Kidney epithelial cell (primary cell): ENCODE data around the gene PIGT. TPM values are rescaled to one million over a fixed set of nuclear protein-coding genes. Genes with fewer than 3 reads are reported as not detected.
A peak's percentile ranks its signal among the peaks of the same experiment; 100 is the strongest.

Experiments used
- DNase-seq: peaks from one replicate; pipeline ENCODE4 v3.0.0-alpha.2; 2010; ENCODE audit warnings: low read depth
- H3K27me3 ChIP-seq: 2 replicates; pipeline ENCODE4 v1.6.0; 2011; ENCODE audit warnings: low read length; ENCODE audit not compliant: control insufficient read depth, insufficient read depth
- H3K36me3 ChIP-seq: 2 replicates; pipeline ENCODE4 v1.5.1; 2011; ENCODE audit warnings: low read length; ENCODE audit not compliant: control insufficient read depth, insufficient read depth
- H3K4me3 ChIP-seq: 2 replicates; pipeline ENCODE4 v1.5.1; 2011; ENCODE audit warnings: low read depth, mild to moderate bottlenecking, control low read depth, low read length
- total RNA-seq: library from RNA; depleted of rRNA; stranded (reverse); fragments of >200 nt; gene quantifications from 2 replicates; pipeline ENCODE4 v1.2.3, GENCODE V29; 2015
- TF ChIP-seq, protein P1 (sequence below): IDR thresholded peaks from 2 replicates; pipeline ENCODE4 v1.5.1; 2011; ENCODE audit warnings: mild to moderate bottlenecking, moderate library complexity, low read length, control low read depth, inconsistent platforms; ENCODE audit not compliant: insufficient read depth, poor library complexity, severe bottlenecking

Gene PIGT
- total RNA-seq, 1 donor from 2014 or later: 69.8 TPM

GRCh38 chr20:45408646-45409213, 7.2 kb upstream of the PIGT start:
- H3K4me3 ChIP-seq: no peak overlapping the region
- TF ChIP-seq, protein P1, sequence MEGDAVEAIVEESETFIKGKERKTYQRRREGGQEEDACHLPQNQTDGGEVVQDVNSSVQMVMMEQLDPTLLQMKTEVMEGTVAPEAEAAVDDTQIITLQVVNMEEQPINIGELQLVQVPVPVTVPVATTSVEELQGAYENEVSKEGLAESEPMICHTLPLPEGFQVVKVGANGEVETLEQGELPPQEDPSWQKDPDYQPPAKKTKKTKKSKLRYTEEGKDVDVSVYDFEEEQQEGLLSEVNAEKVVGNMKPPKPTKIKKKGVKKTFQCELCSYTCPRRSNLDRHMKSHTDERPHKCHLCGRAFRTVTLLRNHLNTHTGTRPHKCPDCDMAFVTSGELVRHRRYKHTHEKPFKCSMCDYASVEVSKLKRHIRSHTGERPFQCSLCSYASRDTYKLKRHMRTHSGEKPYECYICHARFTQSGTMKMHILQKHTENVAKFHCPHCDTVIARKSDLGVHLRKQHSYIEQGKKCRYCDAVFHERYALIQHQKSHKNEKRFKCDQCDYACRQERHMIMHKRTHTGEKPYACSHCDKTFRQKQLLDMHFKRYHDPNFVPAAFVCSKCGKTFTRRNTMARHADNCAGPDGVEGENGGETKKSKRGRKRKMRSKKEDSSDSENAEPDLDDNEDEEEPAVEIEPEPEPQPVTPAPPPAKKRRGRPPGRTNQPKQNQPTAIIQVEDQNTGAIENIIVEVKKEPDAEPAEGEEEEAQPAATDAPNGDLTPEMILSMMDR: no peak

GRCh38 chr20:45409521-45410272, 6.2 kb upstream of the PIGT start:
- Histone ChIP-seq H3K36me3 (no peaks in the 10 kb centered on the region), H3K27me3 (no peaks in the 10 kb centered on the region), H3K4me3 (no peak overlapping the region)
- no peak for DNase-seq
- TF ChIP-seq, protein P1: no peak

More at GRCh38 chr20:45408646-45409213, 7.2 kb upstream of the PIGT start:
- no peak for DNase-seq
- no peaks in the 10 kb centered on the region for H3K36me3 ChIP-seq
- H3K27me3 ChIP-seq: no peaks in the 10 kb centered on the region

GRCh38 chr20:45410887-45411286, 5.1 kb upstream of the PIGT start:
- TF ChIP-seq, protein P1: no peak
- no peak overlapping the region for H3K4me3 ChIP-seq
- DNase-seq: no peak
- H3K36me3 ChIP-seq: no peaks in the 10 kb centered on the region
- H3K27me3 ChIP-seq: no peaks in the 10 kb centered on the region

- DNase-seq: no peak
- H3K4me3 ChIP-seq: no peak overlapping the region
- TF ChIP-seq, protein P1: no peak
- H3K36me3 ChIP-seq: no peaks in the 10 kb centered on the region
- H3K27me3 ChIP-seq: no peaks in the 10 kb centered on the region
Measured at GRCh38 chr20:45412653-45413052, 3.3 kb upstream of the PIGT start.

GRCh38 chr20:45413479-45413878, 2.5 kb upstream of the PIGT start:
- Histone ChIP-seq H3K36me3 (no peaks in the 10 kb centered on the region), H3K27me3 (no peaks in the 10 kb centered on the region), H3K4me3 (no peak overlapping the region)
- DNase-seq: no peak
- TF ChIP-seq, protein P1: no peak

GRCh38 chr20:45416917-45417316, 976 bp downstream of the PIGT start:
- TF ChIP-seq, protein P1: no peak
- DNase-seq: no peak
- Histone ChIP-seq H3K27me3 (no peaks in the 10 kb centered on the region), H3K4me3 (peak overlapping the region; percentile 69), H3K36me3 (peaks cover 2% of the 10 kb centered on the region)
